ENCODE data around the gene CPSF4. TPM values are rescaled to one million over a fixed set of nuclear protein-coding genes. Genes with fewer than 3 reads are reported as not detected.
A peak's percentile ranks its signal among the peaks of the same experiment; 100 is the strongest.
"Not testable (repeated sequence)": the region's sequence is repeated elsewhere in the genome, so short reads cannot be mapped to it uniquely, and the experiment has no call there.

The CPSF4 gene
- total and polyA plus RNA-seq, 8 donors: 4.5 to 43.8 (median 27.2) TPM

DNA sequence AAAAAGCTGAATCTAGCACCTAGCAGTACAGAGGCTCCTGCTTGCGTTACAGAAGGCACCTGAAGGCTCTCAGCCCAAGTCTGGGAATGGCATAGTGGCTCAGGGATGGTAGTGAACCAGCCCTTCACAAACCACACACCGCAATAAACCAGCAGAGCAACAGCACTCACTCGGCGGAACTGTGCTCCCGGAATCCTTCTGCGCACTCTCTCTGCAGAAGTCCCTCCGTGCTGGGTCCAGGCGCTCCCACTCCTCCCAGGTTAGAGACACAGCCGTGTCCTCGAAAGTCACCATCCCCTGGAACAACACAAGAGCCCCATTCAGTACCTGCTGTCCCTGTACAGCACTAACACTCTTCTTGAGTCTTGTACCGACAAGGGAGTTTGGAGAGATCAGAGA is 59.8 kb downstream of the CPSF4 start:
- intact Hi-C loops (cut with DNase I; ENCODE audit: low total_unique reads): no loop called here
- Histone ChIP-seq H3K36me3 (peaks cover 22 to 52% (median 49%) of the 10 kb centered on the region in 4 donors), H3K27ac (peak overlapping the region in 4 of 5 donors; percentile 96 to 98 (median 98)), H3K4me3 (peak overlapping the region; percentile 76 to 94 (median 87)), H3K4me1 (peaks cover 16 to 41% (median 32%) of the 10 kb centered on the region in 4 donors), H3K27me3 (no peaks in the 10 kb centered on the region), H3K9me3 (peaks cover 8 to 29% (median 17%) of the 10 kb centered on the region in 4 donors)
- TF ChIP-seq, protein P1, sequence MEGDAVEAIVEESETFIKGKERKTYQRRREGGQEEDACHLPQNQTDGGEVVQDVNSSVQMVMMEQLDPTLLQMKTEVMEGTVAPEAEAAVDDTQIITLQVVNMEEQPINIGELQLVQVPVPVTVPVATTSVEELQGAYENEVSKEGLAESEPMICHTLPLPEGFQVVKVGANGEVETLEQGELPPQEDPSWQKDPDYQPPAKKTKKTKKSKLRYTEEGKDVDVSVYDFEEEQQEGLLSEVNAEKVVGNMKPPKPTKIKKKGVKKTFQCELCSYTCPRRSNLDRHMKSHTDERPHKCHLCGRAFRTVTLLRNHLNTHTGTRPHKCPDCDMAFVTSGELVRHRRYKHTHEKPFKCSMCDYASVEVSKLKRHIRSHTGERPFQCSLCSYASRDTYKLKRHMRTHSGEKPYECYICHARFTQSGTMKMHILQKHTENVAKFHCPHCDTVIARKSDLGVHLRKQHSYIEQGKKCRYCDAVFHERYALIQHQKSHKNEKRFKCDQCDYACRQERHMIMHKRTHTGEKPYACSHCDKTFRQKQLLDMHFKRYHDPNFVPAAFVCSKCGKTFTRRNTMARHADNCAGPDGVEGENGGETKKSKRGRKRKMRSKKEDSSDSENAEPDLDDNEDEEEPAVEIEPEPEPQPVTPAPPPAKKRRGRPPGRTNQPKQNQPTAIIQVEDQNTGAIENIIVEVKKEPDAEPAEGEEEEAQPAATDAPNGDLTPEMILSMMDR (IDR thresholded peaks at IDR 0.05): no peak
- TF ChIP-seq EP300 (IDR thresholded peaks at IDR 0.05): no peak
- no peak for TF ChIP-seq POLR2AphosphoS5 (IDR thresholded peaks at IDR 0.05)
- no peak for TF ChIP-seq POLR2A (IDR thresholded peaks at IDR 0.05)
- WGBS, 5 donors: 43 to 74% (median 55%) methylated on average over 11 of the region's 11 CpGs
- no peak for DNase-seq

DNA sequence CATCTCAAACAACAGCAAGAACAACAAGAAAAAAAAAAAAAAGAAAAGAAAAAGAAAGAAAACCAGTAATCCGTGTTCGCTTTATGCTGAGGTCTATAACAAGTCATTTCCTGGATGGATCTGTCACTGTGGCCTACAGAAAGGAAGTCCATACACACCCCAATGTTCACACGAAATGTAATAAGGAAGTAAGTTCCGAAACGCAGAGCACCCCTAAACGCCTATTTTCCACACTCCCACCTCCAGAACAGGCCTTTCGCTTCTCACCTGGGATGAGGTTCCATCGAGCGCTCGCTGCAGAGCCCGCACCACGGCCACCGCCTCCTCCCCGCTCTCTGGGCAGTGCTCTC is 60.6 kb downstream of the CPSF4 start:
- peak overlapping the region; percentile 76 to 94 (median 87) for H3K4me3 ChIP-seq
- peak overlapping the region; percentile 94 to 98 (median 97) for H3K27ac ChIP-seq
- H3K9me3 ChIP-seq: peaks cover 0 to 21% (median 9%) of the 10 kb centered on the region in 4 donors
- peaks cover 20 to 49% (median 37%) of the 10 kb centered on the region in 4 donors for H3K4me1 ChIP-seq
- H3K27me3 ChIP-seq: no peaks in the 10 kb centered on the region
- DNase-seq: peak in 1 of 2 donors; percentile 55
- peaks cover 14 to 44% (median 41%) of the 10 kb centered on the region in 4 donors for H3K36me3 ChIP-seq
- WGBS, 5 donors: 0 to 1% (median 0%) methylated on average over 12 to 14 of the region's 14 CpGs
- intact Hi-C loops (cut with DNase I; ENCODE audit: low total_unique reads): no loop called here
- TF ChIP-seq POLR2A (IDR thresholded peaks at IDR 0.05) (no peak), POLR2AphosphoS5 (IDR thresholded peaks at IDR 0.05) (no peak), EP300 (IDR thresholded peaks at IDR 0.05) (no peak)
- TF ChIP-seq, protein P1 (IDR thresholded peaks at IDR 0.05): no peak

DNA sequence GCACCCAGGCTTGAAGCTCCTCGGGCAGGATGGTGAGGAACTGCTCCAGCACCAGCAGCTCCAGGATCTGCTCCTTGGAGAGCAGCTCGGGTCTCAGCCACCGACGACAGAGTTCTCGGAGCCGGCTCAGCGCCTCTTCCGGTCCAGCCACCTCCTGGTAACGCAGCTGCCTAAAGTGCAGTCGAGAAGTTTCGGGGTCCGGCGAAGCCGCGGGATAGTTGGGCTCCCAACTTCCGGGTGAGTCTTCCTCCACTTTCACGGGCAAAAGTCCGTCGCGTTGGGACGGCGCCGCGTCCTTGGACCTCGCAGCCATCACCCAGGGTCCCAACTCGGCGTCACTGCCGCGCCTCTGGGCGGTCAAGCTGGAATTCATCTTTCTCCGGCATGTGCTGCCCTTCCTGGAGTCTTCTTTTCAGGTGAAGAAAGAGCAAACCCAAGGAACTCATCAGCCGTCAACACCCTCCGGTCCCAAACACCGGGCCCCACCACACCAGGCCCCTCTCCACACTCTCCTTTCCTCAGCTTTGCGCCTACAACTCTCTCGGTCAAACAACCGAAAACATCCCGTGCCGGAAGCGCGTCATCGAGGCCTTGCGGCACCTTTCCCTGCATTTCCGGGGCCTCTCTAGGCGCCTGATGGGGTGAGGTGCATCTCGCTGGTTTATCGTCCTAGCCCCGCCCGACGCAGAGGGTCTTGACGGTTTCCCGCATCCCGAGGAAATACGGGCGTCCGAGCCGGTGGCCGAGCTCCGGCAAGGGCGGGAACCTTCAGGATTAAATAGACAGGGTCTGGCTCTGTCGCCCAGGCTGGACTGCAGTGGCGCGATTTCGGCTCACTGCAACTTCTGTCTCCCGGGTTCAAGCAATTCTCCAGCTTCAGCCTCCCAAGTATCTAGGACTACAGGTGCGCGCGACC is 61.2 kb downstream of the CPSF4 start, which contains the start of gene ZNF394:
Gene ZNF394, minus strand, starts transcription at position 561 of the 916 bp plus-strand sequence. Its CDS starts 188 bp downstream, at position 373.
- H3K4me1 ChIP-seq: peaks cover 20 to 49% (median 37%) of the 10 kb centered on the region in 4 donors
- peak within 1 kb of the TSS; percentile 94 to 98 (median 97) for H3K27ac ChIP-seq
- TF ChIP-seq EP300 (IDR thresholded peaks at IDR 0.05): no peak
- TF ChIP-seq POLR2A (IDR thresholded peaks at IDR 0.05): peak in 1 of 4 donors; percentile 53
- peak; percentile 94 for TF ChIP-seq POLR2AphosphoS5 (IDR thresholded peaks at IDR 0.05)
- 0 to 1% (median 0%) methylated on average over 48 to 68 of the region's 68 CpGs for WGBS, 5 donors
- H3K36me3 ChIP-seq: peaks cover 13 to 37% (median 35%) of the 10 kb centered on the region in 4 donors
- H3K27me3 ChIP-seq: no peaks in the 10 kb centered on the region
- peaks cover 0 to 15% (median 3%) of the 10 kb centered on the region in 4 donors for H3K9me3 ChIP-seq
- DNase-seq: peak; percentile 90 to 97
- intact Hi-C loops (cut with DNase I; ENCODE audit: low total_unique reads): loop anchor here (10.0 kb wide), 1 partner anchor 55 kb away; the partner anchor contains the start of genes FAM200A and ZNF655
- peak within 1 kb of the TSS; percentile 76 to 94 (median 87) for H3K4me3 ChIP-seq

DNA sequence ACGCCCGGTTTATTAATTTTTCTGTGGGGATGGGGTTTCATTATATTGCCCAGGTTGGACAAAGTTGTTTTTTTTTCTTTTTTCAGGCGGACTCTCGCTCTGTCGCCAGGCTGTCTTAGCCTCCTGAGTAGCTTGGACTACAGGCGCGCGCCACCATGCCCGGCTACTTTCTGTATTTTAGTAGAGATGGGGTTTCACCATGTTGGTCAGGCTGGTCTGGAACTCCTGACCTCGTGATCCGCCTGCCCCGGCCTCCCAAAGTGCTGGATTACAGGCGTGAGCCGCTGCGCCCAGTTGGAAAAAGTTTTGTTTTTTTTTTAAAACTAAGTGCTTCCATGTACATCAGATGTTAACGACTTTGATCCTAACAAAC is 61.9 kb downstream of the CPSF4 start:
- no peak for DNase-seq
- intact Hi-C loops (cut with DNase I; ENCODE audit: low total_unique reads): loop anchor here (10.0 kb wide), 1 partner anchor 54 kb away; the partner anchor contains the start of genes FAM200A and ZNF655
- TF ChIP-seq EP300 (IDR thresholded peaks at IDR 0.05) (no peak), POLR2AphosphoS5 (IDR thresholded peaks at IDR 0.05) (no peak), POLR2A (IDR thresholded peaks at IDR 0.05) (no peak)
- TF ChIP-seq, protein P1 (IDR thresholded peaks at IDR 0.05): no peak
- Histone ChIP-seq H3K27ac (peak overlapping the region; percentile 94 to 98 (median 97)), H3K4me1 (peaks cover 20 to 52% (median 41%) of the 10 kb centered on the region in 4 donors), H3K36me3 (peaks cover 9 to 31% (median 28%) of the 10 kb centered on the region in 4 donors), H3K4me3 (peak overlapping the region; percentile 76 to 94 (median 87)), H3K9me3 (peaks cover 0 to 8% (median 0%) of the 10 kb centered on the region in 4 donors), H3K27me3 (no peaks in the 10 kb centered on the region)
- 42 to 50% (median 46%) methylated on average over 16 of the region's 16 CpGs for WGBS, 5 donors

DNA sequence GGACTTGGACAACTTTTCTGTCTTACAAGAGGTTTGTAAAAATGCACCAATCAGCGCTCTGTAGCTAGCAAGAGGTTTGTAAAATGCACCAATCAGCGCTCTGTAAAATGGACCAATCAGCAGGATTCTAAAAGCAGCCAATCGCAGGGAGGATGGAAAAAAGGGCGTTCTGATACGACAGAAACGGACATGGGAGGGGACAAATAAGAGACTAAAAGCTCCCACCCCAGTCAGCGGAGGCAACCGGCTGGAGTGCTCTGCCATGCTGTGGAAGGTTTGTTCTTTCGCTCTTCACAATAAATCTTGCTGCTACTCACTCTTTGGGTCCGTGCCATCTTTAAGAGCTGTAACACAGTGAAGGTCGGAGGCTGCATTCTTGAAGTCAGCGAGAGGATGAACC is 62.5 kb downstream of the CPSF4 start:
- Histone ChIP-seq H3K27ac (peak overlapping the region in 2 of 5 donors; percentile 97 to 98), H3K4me1 (peaks cover 25 to 56% (median 47%) of the 10 kb centered on the region in 4 donors), H3K36me3 (peaks cover 4 to 25% (median 22%) of the 10 kb centered on the region in 4 donors), H3K4me3 (peak overlapping the region in 2 of 4 donors; percentile 83 to 91)
- H3K9me3 ChIP-seq, H3K27me3 ChIP-seq, DNase-seq: not testable (repeated sequence)
- intact Hi-C loops (cut with DNase I; ENCODE audit: low total_unique reads): loop anchor here (10.0 kb wide), 1 partner anchor 54 kb away; the partner anchor contains the start of genes FAM200A and ZNF655
- WGBS, 5 donors: 91 to 97% (median 94%) methylated on average over 12 of the region's 12 CpGs

Data from stomach (tissue), 9 donors.